GM18873 (cell line): ENCODE measurements around the gene WDR82.

Source experiments
- ATAC-seq: cut with Tn5 transposase; IDR thresholded peaks from one replicate; pipeline ENCODE4 v1.9.1; 2021; ENCODE audit warnings: mild to moderate bottlenecking, moderate library complexity, moderate number of reproducible peaks; ENCODE audit not compliant: unreplicated experiment, low FRiP score

WDR82 gene

GRCh38 chr3:52310861-52311575, 32.6 kb upstream of the WDR82 start:
- ATAC-seq: no peak

GRCh38 chr3:52308308-52308707, 29.9 kb upstream of the WDR82 start:
- ATAC-seq: no peak

- ATAC-seq: no peak
Observed at GRCh38 chr3:52306978-52307377, 28.5 kb upstream of the WDR82 start.

- no peak for ATAC-seq
Observed at GRCh38 chr3:52305926-52306325, 27.5 kb upstream of the WDR82 start.

GRCh38 chr3:52303811-52304210, 25.4 kb upstream of the WDR82 start:
- ATAC-seq: no peak

GRCh38 chr3:52302426-52303145, 24.1 kb upstream of the WDR82 start:
- ATAC-seq: no peak

- ATAC-seq: no peak
Observed at GRCh38 chr3:52299879-52300611, 21.6 kb upstream of the WDR82 start.

GRCh38 chr3:52299247-52299878, 20.9 kb upstream of the WDR82 start:
- no peak for ATAC-seq

- no peak for ATAC-seq
Observed at GRCh38 chr3:52298149-52299098, 20.0 kb upstream of the WDR82 start.

- ATAC-seq: no peak
Observed at GRCh38 chr3:52297242-52298148, 19.0 kb upstream of the WDR82 start.

- ATAC-seq: no peak
Observed at GRCh38 chr3:52295671-52296208, 17.3 kb upstream of the WDR82 start.

- ATAC-seq: no peak
Observed at GRCh38 chr3:52294320-52295150, 16.1 kb upstream of the WDR82 start.

GRCh38 chr3:52293491-52294319, 15.3 kb upstream of the WDR82 start:
- ATAC-seq: no peak

- ATAC-seq: no peak
Observed at GRCh38 chr3:52292247-52293065, 14.0 kb upstream of the WDR82 start.

- no peak for ATAC-seq
Observed at GRCh38 chr3:52291508-52292181, 13.2 kb upstream of the WDR82 start.
